ENCODE measurements around the gene FANCC.
A peak's percentile ranks its signal among the peaks of the same experiment; 100 is the strongest.
"Not testable (repeated sequence)": the region's sequence is repeated elsewhere in the genome, so short reads cannot be mapped to it uniquely, and the experiment has no call there.

FANCC gene

DNA sequence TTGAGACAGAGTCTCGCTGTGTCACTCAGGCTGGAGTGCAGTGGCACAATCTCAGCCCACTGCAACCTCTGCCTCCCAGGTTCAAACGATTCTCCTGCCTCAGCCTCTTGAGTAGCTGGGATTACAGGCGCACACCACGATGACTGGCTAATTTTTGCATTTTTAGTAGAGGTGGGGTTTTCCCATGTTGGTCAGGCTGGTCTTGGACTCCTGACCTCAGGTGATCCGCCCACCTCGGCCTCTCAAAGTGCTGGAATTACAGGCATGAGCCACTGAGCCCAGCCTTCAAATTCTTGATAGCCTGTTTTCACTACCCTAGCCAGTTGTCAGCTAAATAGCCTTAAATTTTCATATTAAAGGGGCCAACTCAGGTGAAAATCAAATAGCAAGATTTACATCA, 11.6 kb upstream of the FANCC start:
- not testable (repeated sequence) for FAIRE-seq

DNA sequence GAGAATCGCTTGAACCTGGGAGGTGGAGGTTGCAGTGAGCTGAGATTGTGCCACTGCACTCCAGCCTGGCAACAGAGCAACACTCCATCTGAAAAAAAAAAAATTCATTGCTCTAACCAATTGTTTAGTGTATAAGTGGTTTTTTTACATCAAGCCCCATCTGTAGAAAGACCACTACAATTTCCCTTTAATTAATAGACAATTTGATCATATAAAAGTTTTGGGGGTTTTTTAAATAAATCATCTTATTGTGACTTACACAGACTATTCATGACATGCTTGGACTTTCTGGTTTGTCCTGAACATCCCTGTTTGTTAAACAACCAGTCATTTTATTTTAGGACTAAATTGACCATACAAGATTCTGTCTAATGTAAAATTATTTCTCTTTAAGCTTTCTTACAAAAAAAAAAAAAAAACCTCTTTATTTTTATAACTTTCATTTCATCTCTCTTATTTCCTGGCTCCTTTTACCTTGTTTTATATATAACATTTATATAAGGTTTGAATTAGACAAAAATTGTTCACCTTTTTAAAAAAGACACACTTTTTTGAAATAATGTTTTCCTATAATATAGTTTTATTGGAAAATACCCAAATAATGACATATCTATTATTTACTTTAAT, 9.8 kb upstream of the FANCC start:
- FAIRE-seq, result peak; percentile 66

DNA sequence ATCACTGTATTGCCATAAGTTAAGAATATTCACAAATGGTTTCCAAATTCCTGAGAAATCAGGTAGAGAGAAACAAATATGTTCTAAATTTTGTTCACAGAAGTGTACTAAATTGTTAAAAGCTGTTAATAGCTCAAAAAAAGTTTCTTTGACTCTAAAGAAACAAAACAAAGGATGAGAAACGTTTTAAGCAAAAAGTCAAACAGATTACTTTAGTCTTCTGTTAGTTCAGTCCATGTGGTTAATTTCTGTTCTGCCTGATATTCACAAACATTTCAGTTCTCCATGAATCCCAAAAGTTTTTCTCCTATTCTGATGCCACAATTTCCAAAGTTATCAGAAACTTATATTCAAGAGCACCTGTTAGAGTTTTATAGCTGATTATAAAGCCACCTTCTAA, 7.7 kb upstream of the FANCC start:
- FAIRE-seq, result no peak

DNA sequence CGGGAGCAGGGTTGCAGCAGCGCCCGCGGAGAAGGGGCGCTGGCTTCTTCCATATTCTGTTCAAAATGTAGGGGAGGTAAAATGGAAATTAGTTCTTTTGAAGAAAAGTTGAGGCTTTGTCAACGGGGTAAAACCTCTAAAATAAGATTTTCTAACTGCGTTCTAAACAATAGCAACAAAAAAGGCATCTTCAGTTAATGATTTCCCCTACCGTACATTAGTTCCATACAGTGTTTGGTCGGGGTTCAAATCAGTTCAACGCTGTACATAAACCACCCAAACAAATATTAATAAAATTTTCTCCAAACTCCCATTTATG, 343 bp upstream of the FANCC start:
- FAIRE-seq, result no peak

DNA sequence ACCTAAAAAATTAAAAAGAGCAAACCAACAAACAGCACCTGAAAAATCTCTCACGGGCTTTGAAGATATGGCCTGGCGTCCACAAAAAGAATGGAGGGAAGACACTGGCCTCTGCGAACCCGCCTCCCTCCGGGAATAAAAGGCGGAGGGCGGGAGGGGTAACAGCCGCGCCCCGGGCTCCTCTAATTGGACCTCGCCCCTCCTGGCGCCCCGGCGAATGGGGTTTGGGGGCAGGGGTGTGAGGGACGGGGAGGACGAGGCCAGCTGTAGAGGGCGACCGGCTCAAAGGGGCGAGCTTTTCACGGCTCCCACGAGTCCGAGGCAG, 753 bp downstream of the FANCC start:
- no peak for FAIRE-seq

DNA sequence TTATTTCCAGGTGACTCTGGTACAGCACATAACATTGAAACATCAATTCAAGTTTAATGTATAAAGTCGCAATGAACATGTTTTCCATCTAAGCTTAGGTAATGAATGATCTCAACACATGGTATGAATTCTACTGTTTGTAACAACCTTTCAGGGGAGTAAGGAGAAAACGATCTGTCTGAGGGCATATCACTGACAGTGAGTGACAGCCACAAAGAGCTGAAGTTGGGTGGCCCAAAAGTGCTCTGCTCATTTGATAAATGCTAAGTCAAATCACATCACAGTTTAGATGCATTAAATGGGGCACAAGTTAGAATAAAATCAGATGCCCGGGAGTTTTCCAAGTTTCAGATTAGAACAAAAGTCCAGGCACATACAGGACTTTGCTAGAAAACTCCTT, 1.2 kb downstream of the FANCC start:
- FAIRE-seq, result no peak

DNA sequence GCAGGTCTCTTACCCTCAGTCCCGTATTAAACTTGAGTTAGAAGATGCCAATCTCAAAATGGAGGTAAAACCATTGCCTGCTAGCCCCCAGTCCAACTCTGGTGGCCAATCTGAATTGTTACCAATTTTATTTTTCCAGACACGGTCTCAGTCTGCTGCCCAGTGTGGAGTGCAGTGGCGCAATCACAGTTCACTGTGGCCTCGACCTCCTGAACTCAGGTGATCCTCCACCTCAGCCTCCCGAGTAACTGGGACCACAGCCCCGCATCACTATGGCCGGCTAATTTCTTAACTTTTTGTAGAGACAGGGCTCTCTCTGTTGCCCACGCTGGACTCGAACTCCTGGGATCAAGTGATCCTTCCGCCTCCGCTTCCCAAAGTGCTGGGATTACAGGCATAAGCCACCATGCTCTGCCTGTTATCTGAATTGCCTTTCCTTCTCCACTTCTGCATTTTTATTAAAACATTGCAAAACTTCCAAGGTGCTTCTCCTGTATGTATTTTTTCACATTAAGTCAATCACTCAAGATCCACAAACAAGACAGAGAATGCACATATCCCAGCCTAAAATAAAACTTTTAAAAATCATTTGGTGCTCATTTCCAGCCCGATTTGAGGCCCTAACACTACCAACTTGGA, 2.3 kb downstream of the FANCC start:
- no peak for FAIRE-seq

DNA sequence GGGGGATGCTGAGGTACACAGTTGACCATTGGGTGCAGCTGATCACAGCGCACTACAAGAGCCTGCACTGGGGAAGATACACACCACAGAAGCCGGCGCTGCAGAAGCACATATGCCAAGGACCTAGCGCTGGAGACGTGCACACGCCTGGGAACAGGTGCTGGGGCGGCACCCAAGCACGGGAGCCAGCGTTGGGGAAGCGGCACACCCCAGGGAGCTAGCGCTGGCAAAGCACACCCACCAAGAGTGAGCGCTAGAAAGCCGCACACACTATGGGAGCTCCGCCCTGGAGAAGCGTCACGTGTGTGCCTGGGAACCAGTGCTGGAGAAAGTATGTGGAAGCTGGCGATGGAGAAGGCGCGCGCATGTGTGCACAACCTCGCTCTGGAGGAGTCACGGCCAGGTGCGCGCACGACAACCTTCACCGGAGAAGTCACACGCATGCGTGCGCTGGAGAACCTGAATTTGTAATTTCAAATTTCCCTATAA, 4.5 kb downstream of the FANCC start:
- no peak for FAIRE-seq

DNA sequence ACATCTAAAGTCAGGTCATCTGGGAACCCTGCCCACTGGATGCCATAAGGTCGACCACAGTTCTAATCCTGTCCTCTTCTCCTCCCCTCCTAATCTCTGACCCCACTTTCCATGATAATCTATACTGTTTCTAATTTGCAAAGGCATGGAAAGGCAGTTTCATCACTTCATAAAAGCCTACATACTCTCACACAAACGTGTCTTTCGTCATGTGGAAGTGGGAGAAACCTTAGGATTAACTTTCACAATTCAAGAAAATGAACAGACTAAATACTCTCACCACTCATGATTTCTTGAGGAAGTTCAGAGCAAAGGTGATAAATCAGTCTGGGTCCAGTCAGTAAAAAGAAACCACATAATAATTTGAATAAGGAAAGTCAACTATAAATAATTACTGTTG, 5.5 kb downstream of the FANCC start:
- no peak for FAIRE-seq

DNA sequence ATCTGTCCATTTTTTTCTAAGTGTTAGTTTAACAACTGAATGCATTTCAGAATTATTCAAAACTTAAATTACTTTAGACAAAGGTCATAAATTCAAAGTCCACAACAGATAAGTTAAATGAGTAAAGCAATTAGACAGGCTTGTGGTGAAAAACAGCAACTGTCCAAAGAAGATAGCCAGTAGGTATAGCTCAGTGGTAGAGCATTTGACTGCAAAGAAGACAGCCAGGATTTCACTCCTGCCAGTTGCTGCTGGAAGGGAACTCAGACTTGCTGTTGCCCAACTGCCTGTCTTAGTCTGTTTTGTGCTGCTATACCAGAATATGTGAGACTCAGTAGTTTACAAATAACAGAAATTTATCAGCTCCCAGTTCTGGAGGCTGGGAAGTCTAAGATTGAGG, 10.0 kb downstream of the FANCC start:
- FAIRE-seq, result no peak

DNA sequence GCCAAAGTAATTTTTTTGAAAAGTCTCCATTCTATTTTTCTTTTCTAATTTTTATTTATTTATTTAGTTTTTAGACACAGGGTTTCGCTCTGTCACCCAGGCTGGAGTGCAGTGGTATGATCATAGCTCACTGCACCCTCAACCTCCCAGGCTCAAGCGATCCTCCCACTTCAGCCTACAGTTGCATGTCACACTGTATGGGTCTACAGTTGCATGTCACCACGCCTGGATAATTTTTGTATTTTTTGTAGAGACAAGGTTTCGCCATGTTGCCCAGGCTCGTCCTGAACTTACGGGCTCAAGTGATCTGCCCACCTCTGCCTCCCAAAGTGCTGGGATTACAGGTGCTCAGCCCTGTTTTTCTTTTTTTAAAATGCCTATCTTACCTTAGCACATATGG, 10.7 kb downstream of the FANCC start:
- no peak for FAIRE-seq

DNA sequence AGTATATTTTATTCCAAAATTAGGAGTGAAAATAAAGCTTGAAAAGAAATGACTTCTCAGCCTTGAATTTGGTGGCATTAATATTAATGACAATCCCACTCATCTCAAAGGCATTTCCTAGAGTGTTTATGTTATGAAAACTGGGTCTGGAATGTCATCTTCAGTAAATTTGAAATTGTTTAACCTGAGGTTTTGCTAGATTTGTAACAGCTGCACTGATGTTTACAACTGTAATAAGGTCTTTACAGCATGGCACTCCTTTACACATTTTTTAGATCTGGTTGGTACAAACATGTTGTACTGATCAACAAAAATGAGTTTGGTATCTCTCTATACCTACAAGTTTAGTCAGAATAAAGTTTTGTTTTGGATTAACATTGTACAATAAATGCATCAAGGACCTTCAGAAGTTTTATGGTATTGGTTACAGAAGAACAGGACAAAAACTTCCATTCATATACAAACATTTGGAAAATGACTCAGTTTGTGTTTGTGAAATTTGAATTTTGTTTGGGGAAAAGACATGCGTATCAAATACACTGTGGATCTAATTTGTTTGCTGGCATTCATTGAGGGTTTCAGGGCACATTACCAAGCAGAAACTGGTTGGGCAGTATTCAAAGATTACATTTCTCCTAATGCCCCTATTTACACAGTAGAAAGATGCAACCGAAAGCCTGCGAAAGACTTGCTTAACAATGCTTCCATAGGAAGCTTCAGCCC, 11.6 kb downstream of the FANCC start:
- FAIRE-seq, result no peak

DNA sequence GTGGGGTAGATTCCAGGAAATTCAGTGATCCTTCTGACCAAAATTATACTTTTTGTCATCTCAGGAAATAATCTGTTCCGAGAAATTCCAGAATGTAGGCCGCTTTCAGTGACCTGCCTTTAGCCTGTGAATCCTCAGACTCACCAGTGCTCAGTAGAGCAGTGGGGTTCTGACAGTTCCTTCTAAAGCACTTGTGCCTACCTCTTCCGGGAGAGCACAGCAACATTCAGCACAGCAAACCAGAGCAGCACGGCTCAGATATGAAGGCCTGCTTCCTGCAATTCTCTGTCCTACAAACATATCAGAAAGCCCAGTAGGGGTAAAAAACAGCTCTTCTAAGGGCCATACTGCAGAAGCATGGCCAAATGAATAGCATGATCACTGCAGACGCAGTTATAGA, 15.0 kb downstream of the FANCC start:
- FAIRE-seq, result no peak

DNA sequence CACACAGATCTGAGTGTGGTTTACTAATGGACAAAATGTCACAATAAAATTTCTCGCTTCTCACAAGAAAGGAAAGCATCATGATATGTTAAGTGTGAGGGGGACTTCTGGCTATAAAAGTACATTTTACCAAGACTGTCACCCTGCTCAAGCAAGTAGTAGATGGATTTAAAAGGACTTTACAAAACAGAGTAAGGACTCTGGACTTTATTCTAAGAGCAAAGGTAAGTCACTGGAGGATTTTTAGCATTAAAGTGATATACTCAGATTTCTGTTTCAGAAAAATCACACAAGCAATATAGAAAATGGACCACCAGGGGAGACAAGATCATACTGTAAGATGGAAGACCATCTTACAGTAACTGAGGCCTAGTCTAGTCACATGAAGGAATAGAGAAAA, 19.7 kb downstream of the FANCC start:
- FAIRE-seq, result no peak

DNA sequence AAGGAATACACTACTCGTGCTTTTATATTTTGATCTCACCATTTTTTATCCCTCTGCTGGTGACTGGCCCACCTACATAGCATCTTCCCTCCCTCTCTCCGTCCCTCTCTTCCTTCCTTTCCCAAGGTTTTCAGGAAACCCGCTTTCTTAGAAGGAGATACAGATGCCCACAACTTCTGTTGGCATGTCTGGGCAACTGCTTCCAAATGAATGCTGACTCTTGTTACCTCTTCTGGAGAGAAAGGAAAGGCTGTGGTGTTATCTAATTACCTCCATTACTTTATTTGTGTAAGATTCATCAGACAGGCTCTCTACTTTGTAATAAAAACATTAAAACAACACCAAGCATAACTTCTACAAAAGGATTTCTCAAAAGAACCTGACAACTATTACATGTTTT, 20.2 kb downstream of the FANCC start:
- FAIRE-seq, result no peak

DNA sequence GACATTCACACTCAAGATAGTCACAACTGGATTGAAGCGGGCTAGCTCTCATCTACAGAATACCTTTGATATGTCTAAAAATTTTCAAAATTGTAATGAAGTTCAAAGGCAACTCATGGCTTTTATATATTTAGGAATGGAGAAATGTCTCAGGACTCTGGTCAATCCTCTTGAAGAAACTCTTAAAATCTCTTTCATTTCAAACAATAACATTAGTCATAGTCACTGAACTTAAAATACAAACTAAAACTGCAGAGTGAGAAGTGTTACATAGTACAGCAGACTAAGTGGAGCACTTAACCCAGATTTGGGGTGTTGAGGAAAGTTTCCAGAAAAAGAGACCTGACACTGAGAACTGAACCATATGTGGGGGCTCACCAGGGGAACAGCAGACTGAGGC, 20.7 kb downstream of the FANCC start:
- FAIRE-seq, result no peak

DNA sequence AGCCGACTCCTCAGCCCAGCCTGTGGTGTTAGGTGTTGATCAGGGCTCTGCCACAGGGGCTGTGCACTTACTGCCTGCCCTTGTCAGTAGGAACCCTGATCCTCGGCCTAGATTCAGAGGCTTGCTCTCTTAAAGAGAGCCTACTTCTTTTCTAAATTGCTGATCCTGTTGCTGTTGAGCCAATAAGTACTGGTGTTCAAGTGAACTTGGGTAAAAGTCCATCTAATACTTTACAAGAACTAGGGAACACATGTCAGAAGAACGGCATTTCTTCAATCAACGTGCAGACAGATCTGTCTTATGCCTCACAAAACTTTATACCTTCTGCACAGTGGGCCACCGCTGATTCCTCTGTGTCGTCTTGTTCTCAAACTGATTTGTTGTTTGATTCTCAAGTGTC, 24.2 kb downstream of the FANCC start:
- FAIRE-seq, result not testable (repeated sequence)

DNA sequence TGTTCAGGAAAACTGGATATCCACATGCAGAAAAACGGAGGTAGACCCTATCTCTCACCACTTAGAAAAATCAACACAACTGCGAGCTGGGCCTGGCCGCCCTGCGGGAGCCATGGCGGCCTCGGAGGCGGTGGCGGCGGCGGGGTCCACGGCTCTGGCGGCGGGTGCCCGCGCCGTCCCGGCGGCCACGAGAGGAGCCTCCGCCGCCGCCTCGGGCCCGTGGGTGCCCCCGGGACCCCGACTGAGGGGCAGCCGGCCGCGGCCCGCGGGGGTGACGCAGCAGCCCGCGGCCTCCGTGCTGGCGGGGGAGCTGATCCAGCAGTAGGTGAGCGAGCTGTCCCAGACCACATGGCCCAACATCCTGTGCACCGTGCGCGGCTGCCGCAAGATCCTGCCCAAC, 25.3 kb downstream of the FANCC start:
- no peak for FAIRE-seq

DNA sequence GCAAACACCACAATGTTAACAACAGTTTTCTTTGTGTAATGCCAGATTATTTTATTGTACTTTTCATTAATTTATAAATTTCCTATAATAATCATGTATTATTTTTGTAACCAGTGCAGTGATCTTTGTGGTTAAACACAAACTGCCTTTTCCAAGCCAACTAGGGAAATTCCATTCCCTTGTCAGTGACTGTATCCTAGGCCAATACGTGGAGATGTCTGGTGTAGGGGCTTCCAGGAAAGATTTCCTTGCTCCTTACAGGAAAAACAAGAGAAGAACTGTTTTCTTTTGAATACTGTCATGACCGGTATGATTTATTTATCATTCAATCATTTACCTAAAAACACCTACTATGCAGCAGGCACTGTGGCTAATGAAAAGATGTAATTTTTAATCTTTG, 31.4 kb downstream of the FANCC start:
- FAIRE-seq, result no peak

DNA sequence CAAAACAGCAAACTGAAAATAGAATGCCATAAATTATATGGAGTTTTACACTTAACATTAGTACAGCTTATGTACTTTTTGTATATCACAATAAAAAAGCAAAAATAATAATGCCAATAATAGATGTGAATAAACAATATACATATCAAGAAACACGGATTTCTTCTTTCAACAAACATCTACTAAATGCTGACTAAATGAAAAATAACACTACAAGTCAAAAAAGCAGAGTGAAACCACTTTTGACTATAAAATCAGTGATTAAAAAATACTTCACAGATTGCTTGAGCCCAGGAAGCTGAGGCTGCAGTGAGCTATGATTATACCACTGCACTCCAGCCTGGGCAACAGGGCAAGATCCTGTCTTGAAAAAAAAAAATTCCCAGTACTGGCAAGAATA, 32.2 kb downstream of the FANCC start:
- FAIRE-seq, result no peak

DNA sequence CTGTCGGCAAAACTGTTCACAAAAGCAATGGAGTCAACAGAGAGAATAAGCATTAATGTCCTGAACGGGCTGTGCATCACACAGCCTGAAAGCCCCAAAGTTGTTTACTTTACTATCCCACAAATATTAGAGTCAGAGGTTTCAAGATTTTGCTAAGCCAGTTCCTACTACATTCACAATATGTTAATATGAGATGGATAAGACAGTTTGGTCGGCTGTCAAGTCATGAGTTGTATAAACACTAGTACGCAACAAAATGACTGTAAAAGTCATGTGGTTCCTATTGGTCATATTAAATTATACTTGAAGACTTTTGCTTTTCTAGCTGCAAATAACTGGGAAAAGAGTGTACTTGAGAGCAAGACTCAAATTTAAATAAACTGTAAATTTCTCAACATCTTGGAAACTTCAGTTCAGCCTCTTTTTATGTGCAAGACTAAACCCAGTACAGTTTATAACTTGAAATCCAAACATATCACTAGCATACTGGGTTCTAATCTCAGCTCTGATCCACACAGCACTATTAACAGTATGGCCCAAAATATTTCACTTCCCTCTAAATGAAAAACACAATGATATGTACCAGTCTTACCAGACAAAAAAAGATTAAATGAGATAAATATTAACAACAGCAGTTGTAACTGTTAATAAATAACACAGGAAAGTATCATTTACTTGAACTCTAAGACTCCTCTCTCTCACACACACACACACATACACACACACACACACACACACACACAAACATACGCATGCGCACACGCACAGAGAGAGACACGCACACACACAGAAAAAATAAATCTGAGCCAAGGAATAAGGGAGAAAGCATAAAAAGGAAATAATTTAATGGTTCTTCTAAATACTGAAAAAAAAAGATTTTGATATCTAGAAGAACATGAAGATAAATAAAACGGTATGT, 33.1 kb downstream of the FANCC start:
- FAIRE-seq, result no peak

DNA sequence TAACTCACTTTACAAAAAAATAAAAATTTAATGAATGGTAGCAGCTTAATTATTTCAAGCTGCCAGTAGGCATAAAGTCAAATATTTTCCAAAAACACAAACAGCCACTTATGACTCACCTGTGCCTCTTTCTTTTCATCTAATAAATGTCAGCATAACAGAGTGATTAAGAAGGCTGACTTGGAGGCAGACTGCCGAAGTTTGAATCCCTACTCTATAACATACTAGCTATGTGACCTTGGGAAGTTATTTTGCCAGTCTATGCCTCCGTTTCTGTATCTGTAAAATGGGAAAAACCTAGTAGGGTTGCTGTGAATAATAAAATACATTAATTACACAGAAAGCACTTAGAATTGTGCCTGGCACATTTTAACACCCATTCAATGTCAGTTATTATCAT, 33.8 kb downstream of the FANCC start:
- FAIRE-seq, result no peak

DNA sequence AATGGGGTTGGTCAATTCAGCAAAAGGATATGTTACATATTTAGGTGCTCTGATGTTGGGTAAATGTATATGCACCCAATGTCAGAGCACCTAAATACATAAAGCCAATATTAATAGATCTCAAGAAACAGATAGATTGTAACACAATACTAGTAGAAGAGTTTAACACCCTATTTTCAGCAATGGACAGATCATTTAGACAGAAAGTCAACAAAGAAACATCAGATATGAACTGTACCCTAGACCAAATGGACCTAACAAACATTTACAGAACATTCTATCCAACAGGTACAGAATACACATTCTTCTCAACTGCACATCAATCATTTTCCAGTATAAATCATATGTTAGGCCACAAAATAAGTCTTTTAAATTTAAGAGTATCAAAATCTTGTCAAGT, 35.2 kb downstream of the FANCC start:
- no peak for FAIRE-seq

DNA sequence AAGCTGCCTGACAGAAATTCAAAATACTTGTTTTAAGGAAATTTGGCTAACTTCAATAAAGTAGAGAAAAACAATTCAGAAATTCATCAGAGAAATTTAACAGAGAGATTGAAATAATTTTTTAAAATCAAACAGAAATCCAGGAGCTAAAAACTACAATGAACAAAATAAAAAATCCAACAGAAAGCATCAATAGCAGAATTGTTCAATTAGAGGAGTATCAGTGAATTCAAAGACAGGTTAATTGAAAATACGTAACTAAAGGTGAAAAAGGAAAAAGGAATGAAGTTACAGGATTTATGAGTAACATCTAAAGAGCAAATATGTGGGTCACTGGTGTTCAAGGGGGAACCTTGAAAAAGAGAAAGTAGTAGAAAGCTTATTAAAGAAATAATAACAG, 36.8 kb downstream of the FANCC start:
- FAIRE-seq, result no peak
